ENCODE measurements around the gene TMEM132E. TPM values are rescaled to one million over a fixed set of nuclear protein-coding genes. Genes with fewer than 3 reads are reported as not detected.

TMEM132E gene
- total and polyA plus RNA-seq, 2 of the 4 experiments (the other 2 are of a cell fraction) = not detected

DNA sequence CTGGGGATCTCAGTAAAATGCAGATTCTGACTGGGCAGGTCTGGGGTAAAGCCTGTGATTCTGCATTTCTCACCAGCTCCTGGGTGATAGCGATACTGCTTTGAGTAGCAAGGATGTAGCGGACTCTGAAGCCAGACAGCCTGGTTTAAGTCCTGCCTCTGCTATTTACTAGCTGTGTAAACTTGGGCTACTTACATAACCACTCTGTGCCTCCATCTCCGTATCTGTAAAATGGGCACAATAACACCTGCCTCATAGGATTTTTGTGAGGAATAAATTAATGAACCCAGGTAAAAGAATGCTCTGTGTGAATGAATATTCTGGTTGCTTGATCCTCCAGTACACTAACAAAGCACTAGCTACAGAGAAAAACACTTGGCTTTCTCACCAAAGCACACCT is 54.4 kb downstream of the TMEM132E start:
- Histone ChIP-seq H2BK120ac (ENCODE audit: low read depth, low read length) (no peak overlapping the region), H3K4me1 (ENCODE audit: control insufficient read depth, insufficient read depth, low read length) (no peaks in the 10 kb centered on the region), H3K14ac (replicated peaks; ENCODE audit: low read depth, low read length) (no peak overlapping the region), H3K4me3 (ENCODE audit: insufficient read depth, low read depth, low read length) (no peak overlapping the region), H3K9ac (ENCODE audit: low read depth, low read length) (no peak overlapping the region), H3K36me3 (ENCODE audit: control insufficient read depth, insufficient read depth, low read length) (no peaks in the 10 kb centered on the region), H3K79me1 (ENCODE audit: low read depth in 1 of 2, low read length in 2 of 2) (no peaks in the 10 kb centered on the region), H2BK20ac (ENCODE audit: low read depth, low read length) (no peak overlapping the region), H3K4ac (ENCODE audit: low read depth, low read length) (no peak overlapping the region), H3K27me3 (ENCODE audit: control insufficient read depth, insufficient read depth, low read length) (peaks cover 9% of the 10 kb centered on the region; the same call in 1 of the 2 replicates), H2BK5ac (ENCODE audit: low read depth, low read length, poor library complexity, severe bottlenecking) (no peak overlapping the region), H3K23ac (ENCODE audit: low read depth, low read length) (no peak overlapping the region), H2BK15ac (ENCODE audit: low read depth, low read length) (no peak overlapping the region), H4K8ac (ENCODE audit: low read depth in 2 of 2, low read length in 2 of 2) (no peak overlapping the region), H3K4me2 (ENCODE audit: low read depth, low read length) (no peak overlapping the region), H2AFZ (replicated peaks; ENCODE audit: low read length, poor library complexity) (no peak overlapping the region), H2AK9ac (replicated peaks; ENCODE audit: low read depth, low read length, poor library complexity) (no peak overlapping the region), H3K27ac (ENCODE audit: insufficient read depth, low read length) (no peak overlapping the region), H2AK5ac (ENCODE audit: low read depth, low read length) (no peak overlapping the region), H3K18ac (ENCODE audit: low read depth, low read length) (no peak overlapping the region), H4K5ac (ENCODE audit: low read depth, low read length) (no peak overlapping the region), H3K56ac (ENCODE audit: extremely low read depth, insufficient read depth, low read length) (no peak overlapping the region), H4K20me1 (ENCODE audit: insufficient read depth, low read length) (no peaks in the 10 kb centered on the region), H4K91ac (ENCODE audit: insufficient read depth, low read depth, low read length) (no peak overlapping the region), H3K9me1 (ENCODE audit: insufficient read depth, low read length) (no peaks in the 10 kb centered on the region), H3K9me3 (ENCODE audit: control insufficient read depth, insufficient read depth, low read length) (no peaks in the 10 kb centered on the region)
- intact Hi-C loops (cut with micrococcal nuclease) = no loop called here
- CTCF ChIA-PET = no interaction called here
- no CpG with 5 or more reads among the region's 3 CpGs for WGBS, 2 experiments (ENCODE audit: extremely low coverage in 2 of 2, insufficient read length in 1 of 2)
- DNase-seq (no peak), ATAC-seq (ENCODE audit: low read depth) (no peak)
- dilution Hi-C loops (cut with HindIII; ENCODE audit: low sequenced_read_pairs, unreplicated experiment) = no loop called here
- POLR2A ChIA-PET (ENCODE audit: unreplicated experiment) = no interaction called here
- TF ChIP-seq, protein P1, sequence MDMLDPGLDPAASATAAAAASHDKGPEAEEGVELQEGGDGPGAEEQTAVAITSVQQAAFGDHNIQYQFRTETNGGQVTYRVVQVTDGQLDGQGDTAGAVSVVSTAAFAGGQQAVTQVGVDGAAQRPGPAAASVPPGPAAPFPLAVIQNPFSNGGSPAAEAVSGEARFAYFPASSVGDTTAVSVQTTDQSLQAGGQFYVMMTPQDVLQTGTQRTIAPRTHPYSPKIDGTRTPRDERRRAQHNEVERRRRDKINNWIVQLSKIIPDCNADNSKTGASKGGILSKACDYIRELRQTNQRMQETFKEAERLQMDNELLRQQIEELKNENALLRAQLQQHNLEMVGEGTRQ (IDR thresholded peaks at IDR 0.05; ENCODE audit: low read depth, low read length) = no peak
- no peak for TF ChIP-seq CEBPB (IDR thresholded peaks at IDR 0.05; ENCODE audit: low read depth, low read length)
- TF ChIP-seq, protein P2, sequence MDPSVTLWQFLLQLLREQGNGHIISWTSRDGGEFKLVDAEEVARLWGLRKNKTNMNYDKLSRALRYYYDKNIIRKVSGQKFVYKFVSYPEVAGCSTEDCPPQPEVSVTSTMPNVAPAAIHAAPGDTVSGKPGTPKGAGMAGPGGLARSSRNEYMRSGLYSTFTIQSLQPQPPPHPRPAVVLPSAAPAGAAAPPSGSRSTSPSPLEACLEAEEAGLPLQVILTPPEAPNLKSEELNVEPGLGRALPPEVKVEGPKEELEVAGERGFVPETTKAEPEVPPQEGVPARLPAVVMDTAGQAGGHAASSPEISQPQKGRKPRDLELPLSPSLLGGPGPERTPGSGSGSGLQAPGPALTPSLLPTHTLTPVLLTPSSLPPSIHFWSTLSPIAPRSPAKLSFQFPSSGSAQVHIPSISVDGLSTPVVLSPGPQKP (IDR thresholded peaks at IDR 0.05; ENCODE audit: borderline replicate concordance, low read depth, low read length) = no peak
- TF ChIP-seq POLR2A (IDR thresholded peaks at IDR 0.05; ENCODE audit: low read depth, low read length) = no peak
- no peak for TF ChIP-seq MAFK (IDR thresholded peaks at IDR 0.05; ENCODE audit: low read depth, low read length)
- TF ChIP-seq RCOR1 (IDR thresholded peaks at IDR 0.05; ENCODE audit: insufficient replicate concordance, low read length) = no peak
- in situ Hi-C loops (cut with MboI; ENCODE audit: low sequenced_read_pairs) = loop anchor here (25.0 kb wide), 1 partner anchor 479 kb away; the partner anchor contains the start of genes FNDC8 and RAD51D
- no TSS peak for BruUV-seq (replicated peaks)

All from IMR-90 (cell line).